Stomach (tissue), 4 donors: ENCODE measurements around the gene PTPRD.

Experiments used
- CTCF ChIP-seq, 7 experiments: fragments of 450-650 bp in 4 of 7; fragments of 200-600 bp in 3 of 7; sonication (generic) in 3 of 7; IDR thresholded peaks; one replicate each; pipeline ENCODE4 v1.5.1; 2016 to 2019; ENCODE audit warnings: antibody characterized with exemption in 7 of 7, control low read depth in 2 of 7, mild to moderate bottlenecking in 1 of 7
- EP300 ChIP-seq: sonication (generic); formaldehyde crosslinking; IDR thresholded peaks from one replicate; pipeline ENCODE4 v1.6.1; 2017; ENCODE audit warnings: antibody characterized with exemption
- POLR2A ChIP-seq, 4 donors: fragments of 450-650 bp; IDR thresholded peaks; one replicate each; pipeline ENCODE4 v1.6.1; 2016; ENCODE audit warnings: antibody characterized with exemption in 4 of 4, control low read depth in 2 of 4, mild to moderate bottlenecking in 1 of 4, moderate library complexity in 1 of 4
- POLR2AphosphoS5 ChIP-seq, 3 donors: sonication (generic); formaldehyde crosslinking; IDR thresholded peaks; one replicate each; pipeline ENCODE4 v1.6.1; 2016; ENCODE audit warnings: antibody characterized with exemption in 3 of 3

GRCh38 chr9:9552665-9553064 is 1060.1 kb downstream of the PTPRD start:
- TF ChIP-seq CTCF (IDR thresholded peaks at IDR 0.05) (no peak), POLR2A (IDR thresholded peaks at IDR 0.05) (no peak), EP300 (no peak), POLR2AphosphoS5 (IDR thresholded peaks at IDR 0.05) (no peak)
